Activated T-cell treated with anti-CD3 and anti-CD28 coated beads, Interleukin-2, amount 50 U/mL, for 4 hours (primary cell): ENCODE results near the gene FAM83F. TPM values are rescaled to one million over a fixed set of nuclear protein-coding genes. Genes with fewer than 3 reads are reported as not detected.
"Not testable (repeated sequence)": the region's sequence is repeated elsewhere in the genome, so short reads cannot be mapped to it uniquely, and the experiment has no call there.

Experiments used
- ATAC-seq, 2 donors: fragments of 200-7000 bp; cut with Tn5 transposase; one replicate each; pipeline ENCODE4 v1.10.0; 2021
- DNase-seq: peaks from one replicate; pipeline ENCODE4 v3.0.0-alpha.2; 2020
- H3K27me3 Mint-ChIP-seq: one replicate; pipeline ENCODE4 v1.8.0; 2021; ENCODE audit warnings: low read depth, mixed read lengths
- H3K36me3 Mint-ChIP-seq: one replicate; pipeline ENCODE4 v1.8.0; 2022; ENCODE audit warnings: mixed read lengths; ENCODE audit not compliant: insufficient read depth
- H3K4me1 Mint-ChIP-seq: one replicate; pipeline ENCODE4 v1.8.0; 2021; ENCODE audit warnings: low read depth, mixed read lengths
- H3K4me3 Mint-ChIP-seq: one replicate; pipeline ENCODE4 v1.8.0; 2021; ENCODE audit warnings: mild to moderate bottlenecking, moderate library complexity, mixed read lengths
- H3K9me3 Mint-ChIP-seq: one replicate; pipeline ENCODE4 v1.8.0; 2021; ENCODE audit warnings: mixed read lengths
- total RNA-seq, 3 donors: library from RNA; stranded (reverse); gene quantifications; one replicate each; pipeline ENCODE4 v1.2.1, GENCODE V29; 2021

The FAM83F gene
- 1 to 10 TPM; 1.4 to 2.1 (median 2.0) TPM for total RNA-seq

DNA sequence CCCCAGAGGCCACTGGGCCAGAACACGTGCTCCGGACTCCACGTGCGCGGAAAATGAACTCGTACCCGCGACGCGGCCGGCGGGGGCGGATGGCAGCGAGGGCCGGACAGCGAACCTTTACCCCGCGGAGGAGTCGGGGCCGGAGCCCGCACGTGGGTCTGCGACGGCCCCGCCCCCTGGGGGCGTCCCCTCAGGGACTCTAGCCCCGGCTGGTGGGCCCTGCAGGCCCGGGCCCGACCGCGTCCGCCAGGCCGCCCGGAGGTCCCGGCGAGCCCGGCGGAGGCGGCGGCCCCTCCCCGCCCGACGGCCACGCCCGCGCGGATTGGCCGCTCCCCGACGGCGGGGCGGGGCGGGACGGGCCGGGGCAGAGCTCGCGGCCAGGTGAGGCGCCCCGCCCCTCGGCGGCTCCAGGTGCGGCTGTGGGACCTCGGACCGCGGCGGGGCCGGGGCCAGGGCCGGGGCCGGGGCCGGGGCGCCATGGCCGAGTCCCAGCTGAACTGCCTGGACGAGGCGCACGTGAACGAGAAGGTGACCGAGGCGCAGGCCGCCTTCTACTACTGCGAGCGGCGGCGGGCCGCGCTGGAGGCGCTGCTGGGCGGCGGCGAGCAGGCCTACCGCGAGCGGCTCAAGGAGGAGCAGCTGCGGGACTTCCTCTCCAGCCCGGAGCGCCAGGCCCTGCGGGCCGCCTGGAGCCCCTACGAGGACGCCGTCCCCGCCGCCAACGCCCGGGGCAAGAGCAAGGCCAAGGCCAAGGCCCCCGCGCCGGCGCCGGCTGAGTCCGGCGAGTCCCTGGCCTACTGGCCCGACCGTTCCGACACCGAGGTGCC lies at the start of gene FAM83F:
Gene FAM83F, plus strand, starts transcription at position 389 of the 827 bp plus-strand sequence. Its CDS starts 89 bp downstream, at position 478.
- DNase-seq (no peak), ATAC-seq (peak; percentile 67 to 69)
- Mint-ChIP-seq H3K36me3 (no peaks in the 10 kb centered on the region), H3K4me1 (peaks cover 8% of the 10 kb centered on the region), H3K9me3 (no peaks in the 10 kb centered on the region), H3K27me3 (peaks cover 34% of the 10 kb centered on the region), H3K4me3 (peak within 1 kb of the TSS; percentile 76)

GRCh38 chr22:39946126-39946502 lies 48.6 kb upstream of the FAM83F start:
- H3K4me1 Mint-ChIP-seq: peaks cover 94% of the 10 kb centered on the region
- no peak overlapping the region for H3K4me3 Mint-ChIP-seq
- H3K27me3 Mint-ChIP-seq: no peaks in the 10 kb centered on the region
- DNase-seq (no peak), ATAC-seq (no peak)
- peaks cover 29% of the 10 kb centered on the region for H3K36me3 Mint-ChIP-seq
- no peaks in the 10 kb centered on the region for H3K9me3 Mint-ChIP-seq

GRCh38 chr22:39946503-39947219 lies 48.1 kb upstream of the FAM83F start:
- peak overlapping the region; percentile 26 for H3K4me3 Mint-ChIP-seq
- no peaks in the 10 kb centered on the region for H3K9me3 Mint-ChIP-seq
- ATAC-seq (peak in 1 of 2 donors; percentile 29), DNase-seq (no peak)
- peaks cover 32% of the 10 kb centered on the region for H3K36me3 Mint-ChIP-seq
- H3K27me3 Mint-ChIP-seq: no peaks in the 10 kb centered on the region
- peaks cover 94% of the 10 kb centered on the region for H3K4me1 Mint-ChIP-seq

- H3K4me3 Mint-ChIP-seq: peak overlapping the region; percentile 26
- peaks cover 34% of the 10 kb centered on the region for H3K36me3 Mint-ChIP-seq
- DNase-seq: no peak
- peaks cover 96% of the 10 kb centered on the region for H3K4me1 Mint-ChIP-seq
- H3K27me3 Mint-ChIP-seq: no peaks in the 10 kb centered on the region
- no peaks in the 10 kb centered on the region for H3K9me3 Mint-ChIP-seq
- ATAC-seq: peak in 1 of 2 donors; percentile 40
These were observed 47.2 kb upstream of the FAM83F start for GRCh38 chr22:39947220-39948216.

- H3K4me3 Mint-ChIP-seq: no peak overlapping the region
- ATAC-seq (no peak), DNase-seq (no peak)
- peaks cover 94% of the 10 kb centered on the region for H3K4me1 Mint-ChIP-seq
- no peaks in the 10 kb centered on the region for H3K9me3 Mint-ChIP-seq
- no peaks in the 10 kb centered on the region for H3K27me3 Mint-ChIP-seq
- peaks cover 39% of the 10 kb centered on the region for H3K36me3 Mint-ChIP-seq
These were observed 44.6 kb upstream of the FAM83F start for GRCh38 chr22:39949964-39950737.

DNA sequence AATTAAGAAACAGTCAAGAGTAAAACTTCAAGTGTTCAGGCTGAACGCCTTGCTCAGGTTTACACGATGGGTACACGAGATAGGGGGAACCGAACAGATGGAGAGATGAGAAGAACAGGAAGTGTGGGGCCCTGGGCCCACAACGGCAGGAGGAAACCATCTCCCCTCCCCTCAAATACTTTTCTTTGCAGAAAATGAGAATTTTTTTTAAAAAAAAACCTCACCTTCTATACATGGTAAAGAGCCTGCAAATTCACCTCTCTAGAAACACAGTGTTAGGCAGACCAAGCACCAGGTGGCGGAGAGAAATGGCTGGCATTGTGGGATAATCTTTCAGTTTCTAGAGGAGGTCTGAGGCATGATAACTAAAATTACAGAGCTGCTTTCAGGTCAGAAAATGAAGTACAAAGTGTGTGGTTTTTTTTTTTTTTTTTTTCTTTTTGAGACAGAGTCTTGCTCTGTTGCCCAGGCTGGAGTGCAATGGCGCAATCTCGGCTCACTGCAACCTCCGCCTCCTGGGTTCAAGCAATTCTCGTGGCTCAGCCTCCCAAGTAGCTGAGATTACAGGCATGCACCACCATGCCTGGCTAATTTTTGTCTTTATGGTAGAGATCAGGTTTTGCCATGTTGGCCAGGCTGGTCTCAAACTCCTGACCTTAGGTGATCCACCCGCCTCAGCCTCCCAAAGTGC lies 43.0 kb upstream of the FAM83F start:
- Mint-ChIP-seq H3K4me3 (peak overlapping the region; percentile 30), H3K36me3 (peaks cover 43% of the 10 kb centered on the region), H3K4me1 (peaks cover 92% of the 10 kb centered on the region)
- peak; percentile 66 to 67 for ATAC-seq
- not testable (repeated sequence) for DNase-seq, H3K9me3 Mint-ChIP-seq, H3K27me3 Mint-ChIP-seq

GRCh38 chr22:39952347-39952746 lies 42.4 kb upstream of the FAM83F start:
- Mint-ChIP-seq H3K36me3 (peaks cover 45% of the 10 kb centered on the region), H3K9me3 (no peaks in the 10 kb centered on the region), H3K27me3 (no peaks in the 10 kb centered on the region), H3K4me3 (peak overlapping the region; percentile 34), H3K4me1 (peaks cover 92% of the 10 kb centered on the region)
- DNase-seq: no peak
- no peak for ATAC-seq

GRCh38 chr22:39953101-39953500 lies 41.7 kb upstream of the FAM83F start:
- H3K4me1 Mint-ChIP-seq: peaks cover 91% of the 10 kb centered on the region
- H3K27me3 Mint-ChIP-seq: no peaks in the 10 kb centered on the region
- no peak for DNase-seq
- no peak for ATAC-seq
- H3K4me3 Mint-ChIP-seq: peak overlapping the region; percentile 14
- peaks cover 50% of the 10 kb centered on the region for H3K36me3 Mint-ChIP-seq
- H3K9me3 Mint-ChIP-seq: no peaks in the 10 kb centered on the region

- DNase-seq (no peak), ATAC-seq (peak; percentile 75 to 78)
- Mint-ChIP-seq H3K36me3 (peaks cover 50% of the 10 kb centered on the region), H3K4me1 (peaks cover 91% of the 10 kb centered on the region), H3K9me3 (no peaks in the 10 kb centered on the region), H3K27me3 (no peaks in the 10 kb centered on the region), H3K4me3 (no peak overlapping the region)
These were observed 40.1 kb upstream of the FAM83F start for GRCh38 chr22:39954584-39955055.

- peaks cover 91% of the 10 kb centered on the region for H3K4me1 Mint-ChIP-seq
- no peak overlapping the region for H3K4me3 Mint-ChIP-seq
These were observed 39.1 kb upstream of the FAM83F start for GRCh38 chr22:39955675-39956074.

DNA sequence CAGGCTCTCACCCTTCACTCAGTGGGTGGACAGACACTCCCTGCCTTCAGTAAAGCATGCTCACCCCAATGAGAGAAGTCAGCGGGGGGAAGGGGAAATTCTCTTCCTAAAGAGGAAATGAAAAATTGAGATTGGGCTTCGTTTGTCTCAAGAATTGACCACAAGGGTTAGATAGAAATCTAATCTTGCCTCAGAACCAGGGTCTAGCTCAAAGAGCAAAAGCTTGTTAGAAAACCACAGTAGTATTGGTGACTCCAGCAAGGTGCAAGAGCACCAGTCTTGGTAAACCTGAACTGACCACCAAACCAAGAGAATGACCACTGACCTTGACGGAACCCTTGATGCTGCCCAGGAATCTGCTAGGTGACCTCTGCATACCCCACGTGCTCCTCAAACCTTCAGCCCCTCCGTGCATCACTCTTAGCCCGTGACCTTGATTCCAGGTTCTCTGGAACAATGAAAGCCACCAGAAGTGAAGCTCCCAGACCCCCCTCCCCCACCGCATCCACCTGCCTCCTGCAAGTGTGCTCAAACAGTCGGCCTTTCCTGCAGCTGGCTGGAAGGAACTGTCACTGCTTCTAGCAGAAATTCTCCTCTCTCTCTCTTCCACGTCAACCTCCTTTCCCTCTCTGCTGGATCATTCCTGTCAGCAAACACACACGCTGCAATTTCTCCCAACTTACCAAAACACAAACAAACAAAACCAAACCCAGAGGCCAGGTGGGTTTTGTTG lies 37.7 kb upstream of the FAM83F start:
- no peaks in the 10 kb centered on the region for H3K9me3 Mint-ChIP-seq
- H3K4me1 Mint-ChIP-seq: peaks cover 90% of the 10 kb centered on the region
- peaks cover 48% of the 10 kb centered on the region for H3K36me3 Mint-ChIP-seq
- H3K4me3 Mint-ChIP-seq: no peak overlapping the region
- no peak for ATAC-seq
- no peak for DNase-seq
- H3K27me3 Mint-ChIP-seq: no peaks in the 10 kb centered on the region

More at GRCh38 chr22:39955675-39956074, 39.1 kb upstream of the FAM83F start:
- no peak for ATAC-seq
- DNase-seq: no peak
- H3K27me3 Mint-ChIP-seq: no peaks in the 10 kb centered on the region
- peaks cover 49% of the 10 kb centered on the region for H3K36me3 Mint-ChIP-seq
- H3K9me3 Mint-ChIP-seq: no peaks in the 10 kb centered on the region

DNA sequence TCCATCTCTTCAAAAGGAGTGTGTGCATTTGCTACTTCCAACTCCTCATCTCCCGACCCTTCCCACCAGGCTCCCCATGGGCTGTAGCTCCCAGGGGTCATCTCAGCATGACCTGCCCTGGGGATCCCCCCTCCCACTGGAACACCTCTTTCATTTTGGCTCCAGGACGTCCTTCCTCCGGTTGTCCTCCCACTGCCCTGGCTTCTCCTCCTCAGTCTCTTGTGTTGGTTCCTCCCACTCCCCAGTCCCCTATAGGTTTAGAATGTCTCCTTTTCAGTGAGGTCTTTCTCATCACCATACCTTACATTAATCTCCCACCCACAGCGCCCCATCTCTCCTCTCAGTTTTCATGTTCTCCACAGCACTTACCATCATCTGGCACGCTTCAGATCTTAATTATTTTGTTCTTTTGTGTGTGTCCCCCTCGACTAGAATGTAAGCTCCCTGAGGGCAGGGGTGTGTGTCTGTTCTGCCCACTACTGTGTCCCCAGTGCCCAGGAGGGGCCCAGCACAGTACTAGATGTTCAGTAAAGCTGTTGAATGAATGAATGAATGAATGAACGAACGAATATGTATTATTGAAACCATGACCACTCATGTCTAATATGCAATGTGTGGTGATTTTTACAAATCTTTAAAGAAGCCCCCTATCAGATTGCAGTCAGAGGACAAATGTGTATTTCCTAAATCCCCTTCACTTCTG lies 36.6 kb upstream of the FAM83F start:
- Mint-ChIP-seq H3K27me3 (no peaks in the 10 kb centered on the region), H3K4me1 (peaks cover 81% of the 10 kb centered on the region), H3K36me3 (peaks cover 44% of the 10 kb centered on the region), H3K4me3 (no peak overlapping the region), H3K9me3 (no peaks in the 10 kb centered on the region)
- ATAC-seq (no peak), DNase-seq (no peak)
